MV-4-11 (cell line): Measurements from ENCODE around the gene MDN1.
"Not testable (repeated sequence)": the region's sequence is repeated elsewhere in the genome, so short reads cannot be mapped to it uniquely, and the experiment has no call there.

Source experiments
- DNase-seq: peaks from one replicate; lab custom pipeline; 2025; lab: John Stamatoyannopoulos, UW

The MDN1 gene

GRCh38 chr6:89644864-89645263 is 174.7 kb downstream of the MDN1 start:
- no peak for DNase-seq

- DNase-seq = no peak
Observed at GRCh38 chr6:89643406-89643805, 176.2 kb downstream of the MDN1 start.

- no peak for DNase-seq
Observed at GRCh38 chr6:89642956-89643355, 176.6 kb downstream of the MDN1 start.

GRCh38 chr6:89641581-89641980 is 178.0 kb downstream of the MDN1 start:
- DNase-seq = not testable (repeated sequence)

GRCh38 chr6:89640804-89641203 is 178.8 kb downstream of the MDN1 start:
- DNase-seq = peak; percentile 9

GRCh38 chr6:89638320-89639195 is 181.0 kb downstream of the MDN1 start, which contains the start of gene LYRM2:
LYRM2 (minus strand) TSS chr6:89638747; CDS start chr6:89638716, 31 bp downstream.
- DNase-seq = peak; percentile 88

- no peak for DNase-seq
Observed at GRCh38 chr6:89637960-89638319, 181.7 kb downstream of the MDN1 start.

GRCh38 chr6:89636412-89636811 is 183.2 kb downstream of the MDN1 start:
- DNase-seq = not testable (repeated sequence)

GRCh38 chr6:89630488-89630887 is 189.1 kb downstream of the MDN1 start:
- DNase-seq = no peak

- DNase-seq = no peak
Observed at GRCh38 chr6:89623749-89624148, 195.8 kb downstream of the MDN1 start.

- no peak for DNase-seq
Observed at GRCh38 chr6:89619567-89619966, 200.0 kb downstream of the MDN1 start.

- DNase-seq = no peak
Observed at GRCh38 chr6:89618026-89618425, 201.6 kb downstream of the MDN1 start.

GRCh38 chr6:89616531-89616930 is 203.1 kb downstream of the MDN1 start:
- no peak for DNase-seq

- no peak for DNase-seq
Observed at GRCh38 chr6:89615882-89616281, 203.7 kb downstream of the MDN1 start.

GRCh38 chr6:89613790-89614189 is 205.8 kb downstream of the MDN1 start:
- DNase-seq = no peak

- no peak for DNase-seq
Observed at GRCh38 chr6:89612121-89612520, 207.5 kb downstream of the MDN1 start.

- DNase-seq = peak; percentile 47
Observed at GRCh38 chr6:89611666-89612065, 207.9 kb downstream of the MDN1 start.

- DNase-seq = peak; percentile 52
Observed at GRCh38 chr6:89610149-89610642, 209.4 kb downstream of the MDN1 start.

GRCh38 chr6:89605861-89606260 is 213.7 kb downstream of the MDN1 start:
- DNase-seq = no peak

GRCh38 chr6:89604653-89605052 is 214.9 kb downstream of the MDN1 start:
- no peak for DNase-seq

- DNase-seq = no peak
Observed at GRCh38 chr6:89602166-89602565, 217.4 kb downstream of the MDN1 start.

- no peak for DNase-seq
Observed at GRCh38 chr6:89599727-89600126, 219.9 kb downstream of the MDN1 start.

GRCh38 chr6:89597988-89598387 is 221.6 kb downstream of the MDN1 start:
- DNase-seq = peak; percentile 69

GRCh38 chr6:89597372-89597771 is 222.2 kb downstream of the MDN1 start:
- peak; percentile 4 for DNase-seq
